GM12891 (cell line): ENCODE results near the gene PI4KA.

Experiments used
- POLR2A ChIP-seq: IDR thresholded peaks from 2 replicates; pipeline ENCODE4 v1.6.1; 2011; ENCODE audit warnings: low read depth, low read length, control low read depth
- POLR2AphosphoS5 ChIP-seq: IDR thresholded peaks from 2 replicates; pipeline ENCODE4 v1.6.1; 2011; ENCODE audit warnings: low read depth, low read length, control low read depth

- TF ChIP-seq POLR2AphosphoS5: no peak
- no peak for TF ChIP-seq POLR2A
These were observed 4.8 kb upstream of the PI4KA start for GRCh38 chr22:20863366-20863765.
